ENCODE data around the gene SUOX.
"Not testable (repeated sequence)": the region's sequence is repeated elsewhere in the genome, so short reads cannot be mapped to it uniquely, and the experiment has no call there.

SUOX gene

GRCh38 chr12:56021889-56022497 lies 24.9 kb downstream of the SUOX start:
- no peak for DNase-seq

DNA sequence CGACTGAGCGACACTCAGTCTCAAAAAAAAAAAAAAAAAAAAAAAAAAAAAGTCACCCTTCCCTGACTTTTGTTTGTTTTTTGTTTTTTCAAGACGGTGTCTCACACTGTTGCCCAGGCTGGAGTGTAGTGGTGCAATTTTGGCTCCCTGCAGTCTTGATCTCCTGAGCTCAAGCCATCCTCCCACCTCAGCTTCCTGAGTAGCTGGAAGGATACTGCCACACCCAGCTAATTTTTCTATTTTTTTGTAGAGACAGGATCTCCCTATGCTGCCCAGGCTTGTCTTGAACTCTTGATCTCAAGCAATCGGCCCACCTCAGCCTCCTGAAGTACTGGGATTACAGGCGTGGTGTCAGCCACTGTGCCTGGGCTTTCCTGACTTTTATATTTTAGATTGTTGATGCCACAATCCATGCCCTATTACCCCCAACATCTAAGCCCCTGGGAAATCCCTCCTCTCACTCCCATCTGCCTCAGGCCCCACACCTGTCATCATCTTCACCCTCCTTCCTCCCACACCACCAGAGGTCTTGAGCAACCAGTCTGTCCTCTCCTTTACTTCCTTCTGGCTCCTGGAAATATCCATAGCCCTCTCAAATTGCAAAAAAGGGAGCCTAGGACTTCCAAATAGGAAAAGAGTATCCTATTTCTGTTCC lies 31.6 kb downstream of the SUOX start:
- DNase-seq, result no peak

GRCh38 chr12:56029166-56029519 lies 32.1 kb downstream of the SUOX start:
- peak; percentile 67 for DNase-seq

DNA sequence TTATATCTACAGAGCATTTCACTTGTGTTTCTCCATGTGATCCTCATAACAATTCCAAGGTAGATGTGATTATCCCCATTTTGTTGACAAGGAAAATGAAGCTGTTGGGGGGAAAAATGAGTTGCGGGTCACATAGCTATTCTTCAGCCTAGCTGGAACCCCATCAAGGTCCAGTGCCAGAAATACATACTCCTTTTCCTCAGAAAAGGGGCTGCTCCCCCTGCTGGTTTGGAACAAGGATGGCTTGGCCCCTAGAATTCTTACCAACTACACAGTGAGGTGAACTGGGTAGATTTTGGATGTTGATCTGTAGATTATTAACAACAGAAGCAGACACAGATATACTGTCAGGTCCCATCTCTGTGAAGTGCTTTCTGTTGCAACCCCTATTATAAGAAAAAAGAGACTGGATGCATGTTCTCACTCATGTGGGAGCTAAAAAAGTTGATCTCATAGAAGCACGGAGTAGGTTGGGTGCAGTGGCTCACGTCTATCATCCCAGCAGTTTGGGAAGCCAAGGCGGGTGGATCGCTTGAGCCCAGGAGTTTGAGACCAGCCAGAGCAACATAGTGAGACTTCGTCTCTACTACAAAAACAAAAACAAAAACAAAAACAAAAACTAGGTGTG lies 32.7 kb downstream of the SUOX start:
- peak; percentile 70 for DNase-seq

DNA sequence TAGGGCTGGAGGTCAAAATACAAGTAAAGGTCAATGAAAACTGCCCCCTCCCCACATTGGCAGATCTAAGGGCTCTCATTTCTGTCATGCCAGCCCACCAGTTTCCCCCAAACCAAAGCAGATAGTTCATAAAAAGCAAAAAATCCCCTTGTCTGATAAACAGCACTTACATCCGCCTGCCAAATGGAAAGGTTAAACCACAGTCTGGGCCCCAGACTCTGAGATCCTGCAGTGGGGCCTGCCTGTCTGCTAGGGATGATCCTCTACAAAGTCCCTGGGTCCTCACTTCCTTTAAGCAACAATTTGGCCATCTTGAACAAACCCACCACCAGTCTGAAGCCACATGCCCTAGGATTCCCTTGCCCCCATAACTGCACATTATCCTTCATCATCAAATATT lies 34.9 kb downstream of the SUOX start:
- no peak for DNase-seq

DNA sequence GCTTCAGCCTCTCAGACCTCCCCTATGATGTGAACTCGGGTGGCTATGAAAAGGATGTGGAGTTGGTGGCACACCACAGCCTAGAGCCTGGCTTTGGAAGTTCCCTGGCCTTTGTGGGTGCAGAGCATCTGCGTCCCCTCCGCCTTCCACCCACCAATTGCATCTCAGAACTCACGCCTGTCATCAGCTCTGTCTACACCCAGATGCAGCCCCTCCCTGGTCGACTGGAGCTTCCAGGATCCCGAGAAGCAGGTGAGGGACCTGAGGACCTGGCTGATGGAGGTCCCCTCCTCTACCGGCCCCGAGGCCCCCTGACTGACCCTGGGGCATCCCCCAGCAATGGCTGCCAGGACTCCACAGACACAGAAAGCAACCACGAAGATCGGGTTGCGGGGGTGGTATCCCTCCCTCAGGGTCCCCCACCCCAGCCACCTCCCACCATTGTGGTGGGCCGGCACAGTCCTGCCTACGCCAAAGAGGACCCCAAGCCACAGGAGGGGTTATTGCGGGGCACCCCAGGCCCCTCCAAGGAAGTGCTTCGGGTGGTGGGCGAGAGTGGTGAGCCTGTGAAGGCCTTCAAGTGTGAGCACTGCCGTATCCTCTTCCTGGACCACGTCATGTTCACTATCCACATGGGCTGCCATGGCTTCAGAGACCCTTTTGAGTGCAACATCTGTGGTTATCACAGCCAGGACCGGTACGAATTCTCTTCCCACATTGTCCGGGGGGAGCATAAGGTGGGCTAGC lies 37.7 kb downstream of the SUOX start:
- DNase-seq, result no peak

GRCh38 chr12:56037161-56037560 lies 40.1 kb downstream of the SUOX start:
- no peak for DNase-seq

DNA sequence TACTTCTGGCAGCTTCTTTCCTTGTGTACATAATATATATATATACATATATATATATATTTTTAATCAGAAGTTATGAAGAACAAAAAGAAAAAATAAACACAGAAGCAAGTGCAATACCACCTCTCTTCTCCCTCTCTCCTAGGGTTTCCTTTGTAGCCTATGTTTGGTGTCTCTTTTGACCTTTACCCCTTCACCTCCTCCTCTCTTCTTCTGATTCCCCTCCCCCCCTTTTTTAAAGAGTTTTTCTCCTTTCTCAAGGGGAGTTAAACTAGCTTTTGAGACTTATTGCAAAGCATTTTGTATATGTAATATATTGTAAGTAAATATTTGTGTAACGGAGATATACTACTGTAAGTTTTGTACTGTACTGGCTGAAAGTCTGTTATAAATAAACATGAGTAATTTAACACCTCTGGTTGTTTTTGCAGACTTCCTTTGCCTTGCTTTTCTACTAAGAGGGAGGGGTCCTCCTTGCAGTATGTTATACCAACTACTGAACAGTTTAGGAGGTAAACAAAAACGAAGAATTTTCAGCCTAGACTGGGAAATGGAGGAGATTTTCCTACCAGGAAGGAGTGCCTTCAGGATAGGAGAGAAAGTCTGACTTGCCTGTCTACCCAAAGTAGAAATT lies 41.1 kb downstream of the SUOX start:
- no peak for DNase-seq

- DNase-seq, result no peak
These were observed 43.1 kb downstream of the SUOX start for GRCh38 chr12:56040151-56040550.

- no peak for DNase-seq
These were observed 44.0 kb downstream of the SUOX start for GRCh38 chr12:56040963-56041551.

DNA sequence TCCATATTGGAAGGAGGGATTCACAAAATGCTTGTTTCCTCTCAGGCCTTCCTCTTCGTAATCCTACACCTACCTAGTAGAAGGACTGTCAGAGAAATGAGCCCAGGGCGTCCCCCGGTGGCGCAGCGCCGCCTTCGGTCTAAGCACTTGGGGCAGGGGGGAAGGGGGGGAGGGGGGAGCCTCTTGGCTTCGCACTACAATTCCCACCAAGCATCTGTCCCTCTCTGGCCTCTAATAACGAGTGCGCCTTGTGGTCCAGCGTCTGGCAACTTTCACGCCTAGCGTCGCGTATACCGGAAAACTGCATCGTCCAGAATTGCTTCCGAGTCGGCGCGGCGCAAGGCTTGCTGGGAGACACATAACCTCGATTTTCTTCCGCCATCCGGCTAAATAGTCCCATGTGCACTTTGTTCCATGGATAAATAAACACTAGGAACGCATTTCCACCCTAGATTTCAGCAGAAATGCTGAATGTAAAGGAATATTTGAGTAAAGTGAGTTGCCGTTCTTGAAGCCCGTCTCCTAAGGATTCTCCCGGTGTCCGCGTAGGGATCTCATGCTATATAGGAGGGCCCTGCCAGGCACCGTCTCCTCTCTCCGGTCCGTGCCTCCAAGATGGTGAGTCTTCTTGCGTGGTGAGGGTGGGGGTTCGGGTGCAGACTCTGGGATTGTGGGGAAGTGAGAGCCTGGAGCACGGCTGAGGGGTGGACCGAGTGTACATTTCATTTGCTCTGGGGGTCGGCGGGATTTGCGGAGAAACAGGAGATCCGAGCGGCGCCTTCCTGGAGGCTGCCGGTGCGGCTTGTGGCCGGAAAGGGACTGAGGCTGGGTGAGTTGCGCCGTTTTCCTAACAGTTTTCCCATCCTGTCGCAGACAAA lies 44.7 kb downstream of the SUOX start, which contains the start of gene RPS26:
Gene RPS26, plus strand, starts transcription at position 367 of the 878 bp plus-strand sequence. Its CDS starts 249 bp downstream, at position 616.
- DNase-seq, result peak; percentile 100

DNA sequence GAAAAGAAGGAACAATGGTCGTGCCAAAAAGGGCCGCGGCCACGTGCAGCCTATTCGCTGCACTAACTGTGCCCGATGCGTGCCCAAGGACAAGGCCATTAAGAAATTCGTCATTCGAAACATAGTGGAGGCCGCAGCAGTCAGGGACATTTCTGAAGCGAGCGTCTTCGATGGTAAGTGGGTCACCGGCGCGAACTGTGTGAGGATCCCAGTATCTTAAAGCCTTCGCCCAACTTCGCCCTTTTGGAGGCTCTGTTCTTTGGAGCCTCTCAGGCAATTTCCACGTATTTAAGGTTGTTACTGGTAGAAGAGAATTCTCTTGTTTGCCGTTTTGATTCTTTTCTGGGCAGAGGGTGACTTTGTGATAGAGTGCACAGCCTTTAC lies 45.3 kb downstream of the SUOX start:
- DNase-seq, result not testable (repeated sequence)

DNA sequence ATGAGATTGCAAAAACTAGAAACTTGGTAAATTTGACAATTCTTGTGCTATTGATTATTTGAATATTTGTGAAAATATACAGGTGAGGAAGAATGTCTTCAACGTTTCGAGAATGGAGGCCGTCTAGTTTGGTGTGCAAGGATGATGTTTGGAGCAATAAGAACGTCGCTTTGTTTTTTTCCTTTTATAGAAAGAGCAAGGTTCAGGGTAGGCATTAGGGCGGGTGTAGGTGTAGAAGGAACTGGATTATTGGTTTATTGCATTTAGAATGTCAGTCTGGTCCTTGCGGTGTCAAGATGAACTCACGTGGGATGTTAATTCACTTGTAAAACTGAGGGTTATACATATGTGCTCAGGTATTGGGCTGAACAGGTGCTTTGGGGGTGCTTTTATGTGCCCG lies 45.8 kb downstream of the SUOX start:
- no peak for DNase-seq

DNA sequence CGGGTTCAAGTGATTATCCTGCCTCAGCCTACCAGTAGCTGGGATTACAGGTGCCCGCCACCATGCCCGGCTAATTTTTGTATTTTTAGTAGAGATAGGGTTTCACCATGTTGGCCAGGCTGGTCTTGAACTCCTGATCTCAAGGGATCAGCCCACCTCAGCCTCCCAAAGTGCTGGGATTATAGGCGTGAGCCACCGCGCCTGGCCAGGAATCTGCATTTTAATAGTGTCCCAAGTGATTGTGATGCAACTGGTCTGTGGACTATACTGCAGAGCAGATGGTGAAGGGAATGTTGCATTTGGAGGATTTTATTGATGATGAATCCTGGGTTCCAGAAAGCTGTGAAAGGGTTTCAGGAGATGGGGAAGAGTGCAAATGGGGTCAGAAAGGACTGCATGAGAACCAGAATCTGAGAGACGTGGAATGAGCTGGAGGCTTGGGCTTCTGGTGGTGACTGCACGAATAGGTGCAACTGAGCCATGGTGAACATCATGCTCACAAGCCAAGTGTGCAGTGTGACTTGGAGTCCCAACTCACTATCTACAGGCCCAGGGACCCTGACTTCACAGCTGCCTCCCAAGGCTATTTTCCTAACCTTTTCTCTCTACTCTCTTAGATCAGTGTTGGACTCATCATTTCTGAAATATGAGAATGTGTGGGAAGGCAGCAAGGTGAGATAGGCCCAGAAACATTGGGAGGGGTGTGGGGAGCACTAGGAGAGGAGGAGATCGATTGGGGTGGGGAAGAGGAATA lies 49.1 kb downstream of the SUOX start:
- no peak for DNase-seq

DNA sequence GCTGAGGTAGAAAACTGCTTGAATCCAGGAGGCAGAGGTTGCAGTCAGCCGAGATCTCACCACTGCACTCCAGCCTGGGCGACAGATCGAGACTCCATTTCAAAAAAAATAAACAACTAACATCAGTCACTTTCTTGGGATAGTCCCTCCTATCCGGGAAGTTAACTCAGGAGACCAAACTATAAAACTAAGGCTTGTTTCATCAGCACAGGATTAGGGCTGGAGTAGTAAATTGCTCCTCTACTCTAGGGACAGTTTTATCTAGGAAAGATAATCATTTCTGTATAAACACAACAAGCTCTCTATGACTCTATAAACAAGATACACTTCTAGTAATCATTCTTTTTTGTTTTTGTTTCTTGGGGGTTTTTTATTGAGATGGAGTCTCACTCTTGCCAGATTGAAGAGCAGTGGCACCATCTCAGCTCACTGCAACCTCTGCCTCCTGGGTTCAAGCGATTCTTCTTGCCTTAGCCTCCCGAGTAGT lies 56.4 kb downstream of the SUOX start:
- DNase-seq, result no peak

Data from fibroblast of skin of abdomen (primary cell).